Testis (tissue), 3 donors: ENCODE results near the gene MFN1. TPM values are rescaled to one million over a fixed set of nuclear protein-coding genes. Genes with fewer than 3 reads are reported as not detected.

ENCODE experiments used
- DNase-seq: peaks from one replicate; pipeline ENCODE4 v3.0.0-alpha.2; 2019
- H3K27ac ChIP-seq, 2 donors: fragments of 200-600 bp; sonication (generic); one replicate each; pipeline ENCODE4 v1.5.1; 2019
- H3K27me3 ChIP-seq: fragments of 200-600 bp; sonication (generic); one replicate; pipeline ENCODE4 v1.5.1; 2019
- H3K36me3 ChIP-seq: fragments of 200-600 bp; sonication (generic); one replicate; pipeline ENCODE4 v1.5.1; 2017; ENCODE audit warnings: low read depth; ENCODE audit errors: missing control alignments
- H3K4me1 ChIP-seq: fragments of 200-600 bp; sonication (generic); one replicate; pipeline ENCODE4 v1.5.1; 2019
- H3K4me3 ChIP-seq, 2 donors: fragments of 200-600 bp; sonication (generic); one replicate each; pipeline ENCODE4 v1.5.1; 2017 to 2019
- H3K9me3 ChIP-seq: fragments of 200-600 bp; sonication (generic); one replicate; pipeline ENCODE4 v1.5.1; 2017
- CTCF ChIP-seq, 3 experiments: fragments of 450-650 bp in 2 of 3; fragments of 200-600 bp in 1 of 3; sonication (generic) in 1 of 3; IDR thresholded peaks; one replicate each; pipeline ENCODE4 v1.5.1; 2016 to 2019; ENCODE audit warnings: antibody characterized with exemption in 3 of 3, mild to moderate bottlenecking in 2 of 3, moderate library complexity in 1 of 3
- POLR2A ChIP-seq: fragments of 450-650 bp; IDR thresholded peaks from one replicate; pipeline ENCODE4 v1.6.1; 2017; ENCODE audit warnings: antibody characterized with exemption, mild to moderate bottlenecking, moderate library complexity
- whole genome bisulfite sequencing, 2 donors: methylation state at CpG; one replicate each; pipeline ENCODE4 v1.1.5; 2018; 5-methylcytosine and 5-hydroxymethylcytosine counted together
- intact Hi-C: fragments of 100-400 bp; cut with DNase I; formaldehyde crosslinking; loops from one replicate; pipeline ENCODE4 v1.15.1; 2023; ENCODE audit warnings: low total_unique reads
- polyA plus RNA-seq: library from polyadenylated mRNA; stranded (reverse); fragments of 350-450 nt; fragmentation: Illumina TruSeq; extraction: RNeasy Lipid Tissue Mini Kit (QIAGEN cat#74804); gene quantifications from one replicate; pipeline ENCODE4 v1.2.3, GENCODE V29; 2014; ENCODE audit warnings: low read depth, low replicate concordance; ENCODE audit not compliant: insufficient read depth
- total RNA-seq, 2 donors: library from RNA; depleted of rRNA; stranded (reverse); fragments of >200 nt; gene quantifications; one replicate each; pipeline ENCODE4 v1.2.3, GENCODE V29; 2016

MFN1 gene
- total and polyA plus RNA-seq, 3 donors from 2014 or later = 23.1 to 50.9 (median 39.5) TPM

GRCh38 chr3:179323197-179324110 is 24.1 kb upstream of the MFN1 start:
- TF ChIP-seq POLR2A (no peak), CTCF (IDR thresholded peaks at IDR 0.05) (no peak)
- H3K36me3 ChIP-seq = no peaks in the 10 kb centered on the region
- WGBS, 2 donors = 1% methylated on average over 47 to 80 of the region's 81 CpGs
- intact Hi-C loops = loop anchor here (5.0 kb wide), 1 partner anchor 176 kb away; the partner anchor contains the start of gene PIK3CA
- peak; percentile 75 for DNase-seq
- peak overlapping the region; percentile 59 to 91 for H3K4me3 ChIP-seq
- H3K4me1 ChIP-seq = peaks cover 7% of the 10 kb centered on the region
- no peaks in the 10 kb centered on the region for H3K9me3 ChIP-seq
- no peaks in the 10 kb centered on the region for H3K27me3 ChIP-seq
- H3K27ac ChIP-seq = peak overlapping the region; percentile 95 to 96

- 0 to 1% methylated on average over 8 of the region's 8 CpGs for WGBS, 2 donors
- no peak for DNase-seq
- no peak for TF ChIP-seq CTCF (IDR thresholded peaks at IDR 0.05)
- TF ChIP-seq POLR2A = no peak
- intact Hi-C loops = loop anchor here (5.0 kb wide), 1 partner anchor 177 kb away; the partner anchor contains the start of gene PIK3CA
- peaks cover 7% of the 10 kb centered on the region for H3K4me1 ChIP-seq
- H3K4me3 ChIP-seq = peak overlapping the region; percentile 59 to 91
- no peaks in the 10 kb centered on the region for H3K36me3 ChIP-seq
- H3K9me3 ChIP-seq = no peaks in the 10 kb centered on the region
- no peaks in the 10 kb centered on the region for H3K27me3 ChIP-seq
- H3K27ac ChIP-seq = peak overlapping the region in 1 of 2 donors; percentile 95
These were observed 23.2 kb upstream of the MFN1 start for GRCh38 chr3:179324270-179324754.

GRCh38 chr3:179330438-179330837 is 17.1 kb upstream of the MFN1 start:
- no peaks in the 10 kb centered on the region for H3K36me3 ChIP-seq
- DNase-seq = no peak
- no peak overlapping the region for H3K4me3 ChIP-seq
- no peak for TF ChIP-seq POLR2A
- no peak for TF ChIP-seq CTCF (IDR thresholded peaks at IDR 0.05)
- no peak overlapping the region for H3K27ac ChIP-seq
- no peaks in the 10 kb centered on the region for H3K9me3 ChIP-seq
- H3K27me3 ChIP-seq = no peaks in the 10 kb centered on the region
- intact Hi-C loops = no loop called here
- 92 to 95% methylated on average over 1 of the region's 1 CpG for WGBS, 2 donors
- no peaks in the 10 kb centered on the region for H3K4me1 ChIP-seq

GRCh38 chr3:179332240-179332639 is 15.3 kb upstream of the MFN1 start:
- H3K27me3 ChIP-seq = no peaks in the 10 kb centered on the region
- intact Hi-C loops = no loop called here
- H3K4me1 ChIP-seq = peaks cover 4% of the 10 kb centered on the region
- WGBS, 2 donors = 97 to 99% methylated on average over 4 of the region's 4 CpGs
- no peak overlapping the region for H3K27ac ChIP-seq
- no peak overlapping the region for H3K4me3 ChIP-seq
- TF ChIP-seq CTCF (IDR thresholded peaks at IDR 0.05) (no peak), POLR2A (no peak)
- DNase-seq = no peak
- H3K9me3 ChIP-seq = no peaks in the 10 kb centered on the region
- H3K36me3 ChIP-seq = no peaks in the 10 kb centered on the region
